Left ventricle myocardium superior (tissue), 1 donor: ENCODE results near the gene TUBA4A. TPM values are rescaled to one million over a fixed set of nuclear protein-coding genes. Genes with fewer than 3 reads are reported as not detected.

ENCODE experiments used
- ATAC-seq: fragments of 200-7000 bp; cut with Tn5 transposase; one replicate; pipeline ENCODE4 v1.9.1; 2020; ENCODE audit warnings: mild to moderate bottlenecking, moderate library complexity
- DNase-seq: peaks from one replicate; pipeline ENCODE4 v3.0.0-alpha.2; 2020
- intact Hi-C: fragments of 100-400 bp; cut with micrococcal nuclease; formaldehyde crosslinking; loops from one replicate; pipeline ENCODE4 v1.11.0; 2022
- total RNA-seq: library from RNA; stranded (reverse); fragmentation: NEBNext Ultra II Directional; extraction: Animal tissue kit (Norgen Biotek cat#: 25700); gene quantifications from one replicate; pipeline ENCODE4 v1.2.1, GENCODE V29; 2021
- donor health status: DM: no; HTN: yes; CAD: no; lungs with severe emphysema.

TUBA4A gene
- total RNA-seq, 1 donor from 2014 or later: 116 TPM

DNA sequence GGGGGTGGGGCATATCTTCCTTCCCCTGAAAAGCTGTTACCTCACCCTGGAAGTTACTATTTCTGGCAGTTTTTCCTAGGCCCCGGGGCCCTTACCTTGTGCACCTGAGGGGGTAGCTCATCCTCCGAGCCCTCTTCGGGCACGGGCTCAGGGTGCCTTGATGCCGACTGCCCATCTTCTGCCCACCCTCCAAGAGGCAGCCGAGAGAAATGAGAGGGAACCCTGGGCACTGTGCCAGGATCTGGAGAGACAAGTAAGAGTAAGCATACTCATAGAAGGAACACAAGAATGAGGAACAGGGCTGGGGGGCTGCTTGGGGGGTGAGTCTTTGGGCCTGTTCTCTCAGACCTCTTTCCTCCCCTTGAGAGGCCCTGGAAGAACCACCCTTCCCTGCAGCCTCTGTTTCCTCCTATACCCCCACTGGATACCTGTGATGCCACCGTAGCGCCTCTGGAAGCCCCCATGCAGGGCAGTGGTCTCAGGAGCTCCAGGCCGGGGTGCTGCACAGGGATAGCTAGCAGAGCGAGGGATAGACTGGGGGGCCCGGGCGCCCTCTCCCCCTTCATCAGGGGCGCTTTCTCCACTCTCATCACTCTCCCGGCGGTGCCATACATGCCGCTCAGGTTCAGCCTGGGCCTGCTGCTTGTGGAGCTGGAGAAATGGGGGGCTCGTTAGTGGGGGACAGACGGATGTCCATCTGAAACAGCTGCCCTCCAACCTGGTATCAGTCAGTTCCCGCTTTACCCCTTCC, 32.9 kb downstream of the TUBA4A start:
- intact Hi-C loops: no loop called here
- no peak for ATAC-seq

DNA sequence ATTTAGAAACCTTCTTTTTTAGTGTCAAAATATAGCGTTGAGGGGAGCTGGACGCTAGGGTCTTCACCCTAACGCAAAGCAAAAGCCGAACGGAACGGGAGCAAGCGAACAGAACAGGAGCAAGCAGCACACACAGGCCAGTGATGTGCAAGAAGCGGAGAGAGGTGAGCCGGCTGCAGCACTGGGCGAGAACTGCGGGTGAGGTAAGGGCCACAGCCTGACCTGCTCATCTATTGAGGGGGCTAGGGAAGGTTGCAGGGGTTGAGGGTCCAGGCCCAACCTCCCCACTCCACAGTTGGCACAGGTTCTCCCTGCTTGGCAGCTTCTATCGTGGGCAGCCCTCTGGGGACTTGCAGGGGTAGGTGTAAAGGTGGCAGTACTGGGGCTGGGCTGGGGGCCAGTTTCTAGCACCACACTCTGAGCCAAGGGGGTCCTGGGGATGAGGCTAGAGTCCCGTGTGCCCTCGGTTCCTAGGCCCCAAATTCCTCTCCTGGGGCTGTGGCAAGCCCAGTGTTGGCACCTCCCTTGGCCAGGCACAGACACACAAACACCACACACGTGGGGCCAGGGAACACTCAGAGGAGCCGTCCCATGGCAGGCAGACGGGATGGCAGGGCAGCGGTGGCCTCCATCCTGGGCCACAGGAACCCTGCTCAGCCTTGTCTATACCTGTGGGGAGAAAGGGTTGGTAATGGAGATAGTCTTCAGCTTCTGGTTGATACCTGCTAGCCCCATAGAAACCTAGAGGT, 33.8 kb downstream of the TUBA4A start:
- DNase-seq (no peak), ATAC-seq (no peak)
- intact Hi-C loops: no loop called here

More for the DNA sequence above, 32.9 kb downstream of the TUBA4A start:
- DNase-seq: no peak

DNA sequence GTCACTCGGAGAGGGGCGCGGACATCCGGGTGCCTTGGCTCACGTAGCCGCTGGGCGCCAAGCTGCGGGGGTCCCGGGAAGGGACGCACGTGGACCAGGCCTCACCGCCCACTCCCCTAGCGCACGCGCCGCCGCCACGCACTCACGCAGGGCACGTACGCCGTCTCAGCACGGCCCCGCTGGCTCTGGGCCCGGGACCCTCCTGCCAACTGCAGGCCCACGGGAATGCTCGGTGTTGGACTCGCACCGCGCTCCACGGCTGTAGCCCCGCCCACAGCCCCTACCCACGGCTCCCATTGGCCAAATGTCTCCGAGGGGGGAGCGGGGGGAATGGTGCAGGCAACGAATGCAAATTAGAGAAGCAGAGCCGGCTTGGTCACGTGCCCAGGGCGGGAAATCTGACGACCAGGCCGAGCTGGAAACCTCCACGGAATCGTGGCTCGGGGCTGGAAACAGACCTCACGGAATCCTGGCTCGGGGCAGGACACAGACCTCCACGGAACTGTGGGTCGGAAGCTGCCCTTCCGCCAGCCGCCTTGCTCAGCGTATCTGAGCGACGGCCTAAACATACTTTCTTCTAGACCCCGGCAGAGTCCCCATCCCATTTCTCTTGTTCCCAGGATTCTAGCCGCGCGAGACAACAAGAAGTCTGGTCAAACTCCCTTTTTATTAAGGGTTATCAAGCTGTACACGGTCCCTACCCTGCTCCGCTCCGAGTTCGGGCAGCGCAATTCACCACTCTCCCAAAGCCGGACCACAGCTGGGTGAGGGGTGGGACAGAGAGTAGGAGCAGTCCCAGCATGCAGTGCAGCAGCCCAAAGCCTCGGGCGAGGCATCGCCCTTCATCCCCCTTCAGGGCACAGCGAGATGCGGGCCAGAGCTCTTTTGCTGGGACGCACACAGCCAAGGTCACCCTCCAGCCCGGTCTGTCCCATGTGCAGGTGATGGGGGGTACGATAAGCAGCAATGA, 34.7 kb downstream of the TUBA4A start, which contains the start of gene ABCB6:
TSS of gene ABCB6 (minus strand) at position 227 of the 970 bp plus-strand sequence. CDS start 285 bp downstream, outside the sequence.
- DNase-seq (peak; percentile 99), ATAC-seq (peak; percentile 90)
- intact Hi-C loops: no loop called here

DNA sequence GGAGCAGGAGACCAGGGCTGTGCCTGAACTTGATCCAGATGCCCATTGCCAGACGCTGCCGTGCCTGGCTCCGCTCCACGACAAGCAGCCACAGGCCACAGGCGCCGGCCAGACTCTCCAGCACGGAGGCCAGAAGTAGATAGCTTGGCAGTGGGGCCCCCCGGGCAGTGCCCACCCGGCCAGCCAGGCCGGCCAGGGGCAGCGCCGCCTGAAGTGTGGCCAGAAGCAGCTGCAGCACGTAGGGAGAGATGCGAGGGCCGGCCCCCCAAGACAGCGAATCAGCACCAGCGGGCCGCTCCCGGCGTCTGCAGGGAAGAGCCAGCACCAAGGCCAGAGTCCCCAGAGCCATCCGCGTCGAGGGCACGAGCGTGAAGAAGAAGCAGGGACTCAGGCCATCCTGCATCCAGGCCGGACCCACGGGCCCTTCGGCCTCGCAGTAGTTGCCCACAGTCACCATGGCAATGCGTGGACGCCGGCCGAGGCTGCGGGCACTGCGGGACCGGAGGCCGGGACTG, 35.4 kb downstream of the TUBA4A start:
- intact Hi-C loops: no loop called here
- peak; percentile 79 for DNase-seq
- ATAC-seq: peak; percentile 61

DNA sequence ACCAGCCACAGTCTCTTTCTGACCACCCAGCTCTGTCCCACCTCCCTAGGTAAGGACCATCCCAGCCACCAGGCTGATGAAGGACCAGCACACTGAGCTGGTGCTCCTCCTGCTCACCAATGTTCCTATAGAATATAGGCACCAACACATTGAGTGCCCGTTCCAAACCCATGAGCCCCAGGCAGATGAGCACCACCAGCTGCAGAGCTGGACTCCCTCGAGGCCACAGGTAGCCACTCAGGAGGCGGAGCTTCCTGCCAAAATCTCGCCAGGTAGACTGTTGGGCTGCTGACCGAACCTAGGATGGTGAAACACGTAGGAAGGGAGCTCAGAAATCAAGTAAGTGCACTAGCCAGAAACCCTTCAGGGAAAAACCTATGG, 37.2 kb downstream of the TUBA4A start:
- no peak for DNase-seq
- intact Hi-C loops: no loop called here
- no peak for ATAC-seq

DNA sequence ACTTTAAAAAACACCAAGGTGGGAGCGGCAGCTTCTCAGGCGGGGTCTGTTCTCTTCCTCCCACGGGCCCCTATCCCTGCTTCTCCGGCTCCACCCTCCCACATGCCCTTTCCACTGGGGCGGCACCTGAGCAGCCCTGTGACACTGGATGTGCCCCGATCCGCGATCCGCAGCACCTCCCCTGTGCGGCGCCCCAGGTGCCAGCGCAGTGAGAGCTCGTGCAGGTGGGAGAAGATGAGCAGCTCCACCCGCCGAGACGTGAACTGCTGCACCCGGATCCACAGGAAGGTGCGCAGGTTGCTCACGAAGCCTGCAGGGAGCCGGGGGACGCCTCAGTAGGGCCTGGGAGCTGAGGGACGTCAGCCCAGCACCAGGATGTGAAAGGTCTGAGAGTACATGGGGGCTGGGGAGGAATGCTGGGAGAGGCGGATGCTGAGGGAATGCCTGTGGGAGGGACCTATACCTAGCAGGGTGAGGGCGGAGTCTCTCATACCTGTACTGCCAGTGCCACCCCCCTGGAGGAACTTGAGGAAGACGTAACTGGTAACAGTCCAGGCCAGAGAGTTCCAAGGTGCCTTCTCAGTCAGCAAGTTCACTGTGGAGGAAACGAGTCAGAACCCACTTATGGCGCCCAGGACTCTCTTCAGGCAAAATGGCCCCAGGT, 37.7 kb downstream of the TUBA4A start:
- intact Hi-C loops: no loop called here
- ATAC-seq (no peak), DNase-seq (no peak)

DNA sequence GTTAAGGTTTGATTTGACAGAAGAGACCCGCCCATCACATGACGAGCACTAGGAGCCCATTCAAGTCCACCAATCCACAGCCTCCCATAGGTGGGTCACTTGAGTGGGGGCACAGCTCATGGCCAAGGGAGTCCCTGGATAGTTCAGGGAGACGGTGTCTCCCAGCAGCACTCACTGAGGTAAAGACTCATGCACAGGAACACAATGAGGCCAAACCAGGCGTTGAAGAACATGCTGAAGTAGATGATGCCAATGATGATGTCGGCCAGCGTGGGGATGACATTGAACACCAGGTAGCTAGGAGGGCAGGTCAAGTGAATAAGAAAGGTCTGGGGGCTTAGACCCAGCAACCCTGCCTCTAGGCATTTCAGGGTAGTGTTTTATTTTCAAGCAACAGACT, 38.9 kb downstream of the TUBA4A start:
- ATAC-seq: no peak
- DNase-seq: no peak
- intact Hi-C loops: no loop called here

DNA sequence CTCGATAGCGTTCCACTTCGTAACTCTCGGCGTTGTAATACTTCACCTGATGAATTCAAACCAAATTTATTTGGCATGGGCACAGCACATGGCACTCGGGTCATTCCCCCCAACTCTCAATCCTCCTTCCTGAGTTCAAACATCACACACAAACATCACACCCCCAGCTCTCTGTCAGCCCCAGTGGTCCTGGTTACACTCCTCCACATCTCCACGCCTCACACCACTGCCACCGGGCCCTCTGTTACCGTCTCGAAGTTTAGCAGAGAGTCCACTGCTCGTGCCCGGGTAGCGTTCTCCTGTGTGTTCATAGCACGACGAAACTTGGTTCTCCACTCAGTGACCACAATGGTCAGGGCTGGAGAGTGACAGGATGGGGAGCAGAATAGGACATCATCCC, 39.6 kb downstream of the TUBA4A start:
- intact Hi-C loops: no loop called here

DNA sequence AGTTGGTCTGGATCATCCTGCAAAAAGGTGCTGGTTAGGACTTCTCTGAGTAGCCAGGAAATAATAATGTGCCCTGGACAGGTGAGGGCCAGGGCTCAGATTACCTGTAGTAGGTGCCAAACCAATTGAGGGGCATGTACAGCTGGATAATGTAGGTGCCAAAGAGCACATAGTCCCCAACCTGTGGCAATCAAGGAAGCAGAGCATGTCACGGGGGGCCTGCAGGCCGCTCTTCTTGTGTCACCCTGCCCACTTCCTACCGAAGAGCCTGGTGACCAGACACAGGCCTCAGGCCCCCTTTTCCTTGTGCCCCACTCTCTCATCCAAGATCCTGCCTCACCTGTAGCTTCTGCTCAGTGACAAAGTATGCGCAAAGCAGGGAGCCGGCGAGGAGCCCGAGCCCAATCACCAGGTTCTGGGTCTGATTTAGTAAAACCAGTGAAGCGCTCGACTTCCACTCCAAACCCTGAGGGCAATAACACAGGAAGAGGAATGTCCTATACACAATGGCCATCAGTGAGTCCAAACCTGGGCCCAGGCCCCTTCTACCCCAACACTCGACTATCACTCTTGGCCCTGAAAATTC, 40.1 kb downstream of the TUBA4A start:
- ATAC-seq (no peak), DNase-seq (no peak)
- intact Hi-C loops: no loop called here

More for the DNA sequence above, 39.6 kb downstream of the TUBA4A start:
- ATAC-seq (no peak), DNase-seq (no peak)

DNA sequence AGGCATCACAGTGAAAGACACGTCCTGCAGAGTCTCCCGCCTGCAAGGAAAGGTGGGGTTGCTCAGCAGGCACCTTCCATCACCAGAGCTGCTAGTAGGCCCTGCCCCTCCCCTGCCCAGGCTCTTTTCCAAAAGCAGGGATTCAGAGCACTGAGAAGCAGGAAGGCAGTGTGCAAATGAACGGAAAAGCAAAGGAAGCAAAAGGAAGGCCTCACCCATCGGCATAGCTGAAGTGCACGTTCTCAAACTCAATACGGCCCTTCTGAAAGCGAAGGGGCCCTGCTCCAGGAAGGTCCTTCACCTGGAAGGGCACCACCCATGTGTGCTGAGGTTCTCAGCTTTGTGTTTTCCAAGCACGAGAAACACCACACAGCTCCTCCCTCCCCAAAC, 40.7 kb downstream of the TUBA4A start:
- intact Hi-C loops: no loop called here
- DNase-seq (no peak), ATAC-seq (no peak)

DNA sequence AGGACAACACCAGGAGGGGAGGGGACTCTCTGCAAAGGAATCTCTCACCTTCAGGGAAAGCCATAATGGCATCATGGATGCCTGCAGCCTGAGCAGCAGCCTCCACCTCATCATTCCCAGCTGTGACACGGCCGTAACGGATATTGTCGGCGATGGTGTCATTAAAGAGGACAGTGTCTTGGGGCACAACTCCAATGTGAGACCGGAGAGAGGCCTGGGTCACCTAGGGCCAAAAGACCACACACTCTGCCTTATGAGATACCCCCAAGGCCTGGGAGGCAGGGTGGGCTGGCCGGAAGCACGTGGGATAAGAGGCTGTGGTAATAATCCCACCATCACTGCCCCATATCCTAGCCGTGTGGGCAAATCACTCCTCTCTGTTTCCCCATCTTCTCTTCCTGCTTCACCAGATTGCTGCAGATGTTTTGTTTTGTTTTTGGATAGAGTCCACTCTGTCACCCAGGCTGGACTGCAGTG, 42.8 kb downstream of the TUBA4A start:
- DNase-seq (no peak), ATAC-seq (no peak)
- intact Hi-C loops: no loop called here

DNA sequence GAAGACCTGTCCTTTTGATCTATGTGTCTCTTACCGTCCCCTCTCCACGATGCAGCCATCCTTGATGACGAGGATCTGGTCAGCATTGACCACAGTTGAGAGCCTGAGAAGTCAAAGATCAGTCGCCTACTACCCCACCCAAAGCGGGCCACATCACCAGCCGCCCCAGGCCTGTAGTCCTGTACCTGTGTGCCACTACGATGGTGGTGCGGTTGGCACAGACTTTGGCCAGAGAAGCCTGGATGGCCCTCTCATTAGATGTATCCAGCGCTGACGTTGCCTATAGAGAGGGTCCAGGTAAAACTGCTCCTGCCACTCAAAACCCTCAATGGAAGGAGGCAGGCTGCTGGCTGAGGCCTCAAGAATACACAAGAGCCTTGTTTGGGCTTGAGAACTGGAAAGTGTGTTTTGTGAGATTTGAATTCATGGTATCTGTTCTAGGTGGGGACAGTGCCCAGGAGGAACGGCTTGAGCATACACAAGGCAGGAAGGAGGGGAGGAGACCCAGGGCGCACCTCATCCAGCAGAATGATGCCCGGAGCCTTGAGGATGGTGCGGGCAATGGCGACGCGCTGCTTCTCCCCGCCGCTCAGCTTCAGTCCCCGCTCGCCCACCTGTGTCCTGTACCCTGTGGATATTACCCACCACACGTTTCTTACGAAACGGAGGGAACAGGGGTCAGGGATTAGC, 43.4 kb downstream of the TUBA4A start:
- intact Hi-C loops: no loop called here
- DNase-seq (no peak), ATAC-seq (no peak)

DNA sequence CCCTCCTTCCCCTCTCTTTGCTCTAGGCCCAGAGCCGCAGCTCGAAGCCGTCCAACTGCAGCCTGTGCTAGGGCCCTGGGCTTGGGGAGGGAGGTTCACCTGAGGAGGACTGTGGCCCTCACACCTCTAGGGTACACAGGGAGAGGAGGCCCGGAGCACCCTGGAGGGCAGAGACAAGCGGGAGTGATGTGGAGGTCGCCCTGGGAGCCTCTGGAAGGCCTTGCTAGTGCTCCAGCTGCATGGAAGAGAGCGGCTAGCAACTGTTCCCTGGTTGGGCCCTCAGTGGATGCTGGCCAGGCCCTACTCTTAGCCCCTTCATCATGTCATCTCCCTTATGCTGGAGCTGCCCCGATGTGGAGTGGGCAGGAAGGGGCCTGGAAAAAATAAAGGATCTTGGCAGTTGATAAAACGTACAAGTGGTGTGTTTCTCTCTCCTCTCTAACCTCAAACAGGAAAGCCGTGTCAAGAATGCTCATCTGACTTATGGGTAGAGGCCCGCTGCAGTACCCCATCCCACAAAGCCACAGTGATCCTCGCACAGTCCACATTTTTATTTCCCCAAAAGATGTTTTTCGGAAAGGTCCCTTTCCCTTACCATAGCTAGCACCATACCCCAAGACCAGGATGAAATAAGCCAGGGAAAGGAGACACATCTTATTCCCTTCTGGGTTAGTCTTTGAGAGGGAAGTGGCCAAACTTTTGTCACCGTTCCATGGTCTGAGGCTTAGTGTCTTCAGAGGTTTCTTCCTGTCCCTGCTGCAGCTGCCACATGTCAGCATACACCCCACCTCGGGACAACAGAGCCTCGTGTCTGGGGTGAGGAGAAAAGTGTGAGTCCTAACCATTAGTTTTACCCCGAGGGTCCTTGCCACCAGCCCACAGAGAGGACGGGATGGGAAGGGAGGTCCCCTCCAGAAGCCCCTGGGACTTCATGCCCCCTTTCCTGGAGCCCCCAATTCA, 44.2 kb downstream of the TUBA4A start:
- intact Hi-C loops: no loop called here

DNA sequence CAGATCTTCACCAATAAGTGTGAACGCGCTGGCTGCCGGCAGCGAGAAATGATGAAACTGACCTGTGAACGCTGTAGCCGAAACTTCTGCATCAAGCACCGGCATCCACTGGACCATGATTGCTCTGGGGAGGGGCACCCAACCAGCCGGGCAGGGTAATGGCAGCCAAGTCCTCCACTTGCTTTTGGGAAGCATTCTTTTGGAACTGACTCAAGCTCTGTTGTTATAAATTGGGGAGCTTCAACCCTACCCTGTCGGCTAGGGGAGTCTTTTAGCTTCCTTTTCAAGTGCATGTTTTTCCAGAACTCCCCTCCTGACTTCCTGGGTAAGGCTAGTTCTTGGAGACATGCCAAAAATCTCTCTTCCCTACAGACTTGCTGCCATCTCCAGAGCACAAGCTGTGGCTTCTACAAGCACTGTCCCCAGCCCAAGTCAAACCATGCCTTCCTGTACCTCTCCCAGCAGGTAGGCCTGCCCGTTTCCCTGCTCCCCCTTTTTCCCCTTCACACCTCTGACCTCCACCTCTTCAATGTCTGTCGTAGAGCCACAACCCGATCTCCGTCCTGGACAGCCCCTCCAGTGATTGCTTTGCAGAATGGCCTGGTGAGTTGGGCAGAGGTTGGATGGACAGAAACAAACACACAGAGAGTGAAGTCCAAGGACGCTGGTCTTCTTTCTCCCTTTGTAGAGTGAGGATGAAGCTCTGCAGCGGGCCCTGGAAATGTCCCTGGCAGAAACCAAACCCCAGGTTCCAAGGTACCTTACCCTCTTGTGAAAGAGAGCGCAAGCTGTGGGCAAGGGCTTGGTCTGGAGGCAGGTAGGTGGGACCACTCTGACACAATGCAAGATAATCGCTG, 45.6 kb downstream of the TUBA4A start:
- no peak for ATAC-seq
- intact Hi-C loops: no loop called here
- no peak for DNase-seq

More for the DNA sequence above, 44.2 kb downstream of the TUBA4A start:
- ATAC-seq (no peak), DNase-seq (no peak)

DNA sequence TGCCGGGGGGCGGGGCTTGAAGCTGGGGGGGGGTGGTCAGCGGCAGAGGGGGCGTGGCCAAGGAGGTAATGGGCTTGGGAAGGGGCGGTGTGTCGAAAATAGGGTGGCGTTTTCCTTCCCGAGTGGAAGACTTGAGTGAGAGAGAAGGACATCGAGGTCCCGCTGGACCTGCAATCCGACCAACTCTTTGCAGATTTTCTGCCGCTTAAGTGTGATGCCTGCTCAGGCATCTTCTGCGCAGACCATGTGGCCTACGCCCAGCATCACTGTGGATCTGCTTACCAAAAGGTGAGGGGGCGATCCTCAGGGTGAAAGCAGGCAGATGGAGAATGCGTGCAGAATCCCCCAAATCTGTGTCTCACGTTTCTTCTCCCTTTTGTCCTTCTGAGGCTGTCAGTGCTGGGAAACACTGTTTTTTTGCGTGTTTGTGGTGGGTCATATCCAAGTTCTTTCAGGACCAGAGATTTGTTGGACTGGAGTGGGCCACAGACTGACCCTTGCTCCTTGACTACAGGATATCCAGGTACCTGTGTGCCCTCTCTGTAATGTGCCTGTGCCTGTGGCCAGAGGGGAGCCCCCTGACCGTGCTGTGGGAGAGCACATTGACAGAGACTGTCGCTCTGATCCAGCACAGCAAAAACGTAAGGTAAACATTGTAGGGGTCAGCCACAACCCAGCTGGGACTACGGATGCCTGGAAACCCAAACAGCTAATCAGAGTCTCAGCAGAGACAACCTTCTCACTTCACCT, 46.4 kb downstream of the TUBA4A start:
- no peak for ATAC-seq
- intact Hi-C loops: no loop called here
- DNase-seq: no peak
